ENCODE data around the gene MRPL42.
"Not testable (repeated sequence)": the region's sequence is repeated elsewhere in the genome, so short reads cannot be mapped to it uniquely, and the experiment has no call there.

The MRPL42 gene

GRCh38 chr12:93547778-93548177, 80.5 kb downstream of the MRPL42 start:
- no peak for DNase-seq (ENCODE audit: low spot score)

- no peak for DNase-seq (ENCODE audit: low spot score)
These were observed 81.9 kb downstream of the MRPL42 start for GRCh38 chr12:93549174-93549573.

- DNase-seq (ENCODE audit: low spot score): no peak
These were observed 83.7 kb downstream of the MRPL42 start for GRCh38 chr12:93550748-93551611.

GRCh38 chr12:93552427-93552826, 85.1 kb downstream of the MRPL42 start:
- DNase-seq (ENCODE audit: low spot score): no peak

GRCh38 chr12:93557879-93558278, 90.6 kb downstream of the MRPL42 start:
- DNase-seq (ENCODE audit: low spot score): not testable (repeated sequence)

- not testable (repeated sequence) for DNase-seq (ENCODE audit: low spot score)
These were observed 91.4 kb downstream of the MRPL42 start for GRCh38 chr12:93558685-93559084.

- DNase-seq (ENCODE audit: low spot score): no peak
These were observed 96.7 kb downstream of the MRPL42 start for GRCh38 chr12:93563807-93564538.

- DNase-seq (ENCODE audit: low spot score): no peak
These were observed 98.4 kb downstream of the MRPL42 start for GRCh38 chr12:93565760-93566159.
